ENCODE measurements around the gene NRARP. TPM values are rescaled to one million over a fixed set of nuclear protein-coding genes. Genes with fewer than 3 reads are reported as not detected.
A peak's percentile ranks its signal among the peaks of the same experiment; 100 is the strongest.

The NRARP gene
- total RNA-seq, 4 donors from 2014 or later, result 28.5 to 49.2 (median 41.0) TPM

DNA sequence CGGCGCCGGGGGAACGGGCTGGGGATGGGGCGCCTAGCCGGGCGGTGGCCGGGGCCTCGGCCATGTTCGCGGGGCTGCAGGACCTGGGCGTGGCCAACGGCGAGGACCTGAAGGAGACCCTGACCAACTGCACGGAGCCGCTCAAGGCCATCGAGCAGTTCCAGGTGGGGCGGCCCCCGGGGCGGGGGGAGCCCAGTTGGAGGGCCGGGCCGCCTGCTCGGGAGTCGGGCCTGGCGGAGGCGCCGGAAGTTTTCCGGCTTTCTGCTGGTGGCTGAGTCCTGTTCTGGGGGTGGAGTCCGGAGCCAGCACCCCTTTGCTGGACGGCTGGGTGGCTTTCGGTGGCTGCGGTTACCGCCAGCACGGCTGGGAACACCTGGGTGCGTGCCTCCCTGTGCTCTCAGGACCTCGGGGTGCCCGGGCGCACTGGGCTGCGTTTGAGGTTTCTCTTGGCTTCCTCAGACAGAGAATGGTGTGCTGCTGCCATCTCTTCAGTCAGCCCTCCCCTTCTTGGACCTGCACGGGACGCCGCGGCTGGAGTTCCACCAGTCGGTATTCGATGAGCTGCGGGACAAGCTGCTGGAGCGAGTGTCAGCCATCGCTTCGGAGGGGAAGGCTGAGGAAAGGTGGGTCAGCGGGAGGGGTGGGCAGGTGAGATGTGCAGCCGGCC lies 46.5 kb downstream of the NRARP start:
- intact Hi-C loops (cut with DNase I; ENCODE audit: low total_unique reads), result no loop called here
- WGBS, 2 donors, result 2% methylated on average over 16 to 26 of the region's 51 CpGs
- peak overlapping the region; percentile 83 for H3K4me3 ChIP-seq (ENCODE audit: low read depth, poor library complexity, severe bottlenecking)
- no peak for DNase-seq (ENCODE audit: low spot score in 2 of 2)
- TF ChIP-seq POLR2A (IDR thresholded peaks at IDR 0.05), result no peak
- TF ChIP-seq, protein P1, sequence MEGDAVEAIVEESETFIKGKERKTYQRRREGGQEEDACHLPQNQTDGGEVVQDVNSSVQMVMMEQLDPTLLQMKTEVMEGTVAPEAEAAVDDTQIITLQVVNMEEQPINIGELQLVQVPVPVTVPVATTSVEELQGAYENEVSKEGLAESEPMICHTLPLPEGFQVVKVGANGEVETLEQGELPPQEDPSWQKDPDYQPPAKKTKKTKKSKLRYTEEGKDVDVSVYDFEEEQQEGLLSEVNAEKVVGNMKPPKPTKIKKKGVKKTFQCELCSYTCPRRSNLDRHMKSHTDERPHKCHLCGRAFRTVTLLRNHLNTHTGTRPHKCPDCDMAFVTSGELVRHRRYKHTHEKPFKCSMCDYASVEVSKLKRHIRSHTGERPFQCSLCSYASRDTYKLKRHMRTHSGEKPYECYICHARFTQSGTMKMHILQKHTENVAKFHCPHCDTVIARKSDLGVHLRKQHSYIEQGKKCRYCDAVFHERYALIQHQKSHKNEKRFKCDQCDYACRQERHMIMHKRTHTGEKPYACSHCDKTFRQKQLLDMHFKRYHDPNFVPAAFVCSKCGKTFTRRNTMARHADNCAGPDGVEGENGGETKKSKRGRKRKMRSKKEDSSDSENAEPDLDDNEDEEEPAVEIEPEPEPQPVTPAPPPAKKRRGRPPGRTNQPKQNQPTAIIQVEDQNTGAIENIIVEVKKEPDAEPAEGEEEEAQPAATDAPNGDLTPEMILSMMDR (IDR thresholded peaks at IDR 0.05), result no peak

DNA sequence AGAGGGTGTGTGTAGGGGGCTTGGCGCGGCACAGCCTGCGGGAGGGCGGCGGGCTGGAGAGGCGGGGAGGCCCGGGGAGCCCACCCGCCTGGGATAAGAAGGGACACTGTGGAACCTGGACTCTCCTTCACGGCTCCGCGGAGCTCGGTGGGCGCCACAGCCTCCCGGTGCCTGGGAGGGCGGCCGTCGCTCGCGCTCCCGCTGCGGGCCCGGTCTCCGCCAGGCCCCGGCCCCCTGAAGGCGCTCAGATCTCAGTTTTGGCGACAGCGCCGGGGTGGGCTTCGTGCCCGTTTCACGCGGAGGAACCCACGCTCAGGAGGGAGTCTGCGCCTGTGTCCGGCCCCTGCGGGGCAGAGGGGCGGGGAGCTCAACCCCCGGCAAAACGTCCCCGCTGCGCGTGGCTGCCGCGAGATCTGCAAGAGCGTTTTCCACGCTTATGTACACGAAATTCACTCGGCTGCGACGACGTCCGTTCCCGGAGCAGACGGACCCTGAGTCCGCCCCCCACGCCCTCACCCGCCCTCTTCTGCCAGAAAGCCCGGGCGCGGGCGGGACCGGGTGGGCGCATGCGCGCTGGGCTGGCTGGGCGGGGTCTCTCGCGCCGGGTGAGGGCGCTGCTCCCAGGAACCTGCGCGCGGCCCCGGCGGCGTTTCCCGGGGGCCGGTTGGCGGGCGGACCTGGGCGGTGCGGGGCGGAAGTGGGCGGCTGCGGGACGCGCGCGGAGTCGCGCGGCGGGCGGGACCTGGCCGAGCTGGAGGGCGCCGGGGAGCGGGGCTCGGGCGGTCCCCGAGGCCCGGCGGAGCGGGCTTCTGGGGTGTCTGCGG lies 47.2 kb downstream of the NRARP start, which contains the start of gene NELFB:
TSS of gene NELFB (plus strand) at position 704 of the 824 bp plus-strand sequence.
- TF ChIP-seq, protein P1 (IDR thresholded peaks at IDR 0.05), result no peak
- TF ChIP-seq POLR2A (IDR thresholded peaks at IDR 0.05), result no peak
- intact Hi-C loops (cut with DNase I; ENCODE audit: low total_unique reads), result no loop called here
- WGBS, 2 donors, result 3 to 6% methylated on average over 24 to 40 of the region's 105 CpGs

DNA sequence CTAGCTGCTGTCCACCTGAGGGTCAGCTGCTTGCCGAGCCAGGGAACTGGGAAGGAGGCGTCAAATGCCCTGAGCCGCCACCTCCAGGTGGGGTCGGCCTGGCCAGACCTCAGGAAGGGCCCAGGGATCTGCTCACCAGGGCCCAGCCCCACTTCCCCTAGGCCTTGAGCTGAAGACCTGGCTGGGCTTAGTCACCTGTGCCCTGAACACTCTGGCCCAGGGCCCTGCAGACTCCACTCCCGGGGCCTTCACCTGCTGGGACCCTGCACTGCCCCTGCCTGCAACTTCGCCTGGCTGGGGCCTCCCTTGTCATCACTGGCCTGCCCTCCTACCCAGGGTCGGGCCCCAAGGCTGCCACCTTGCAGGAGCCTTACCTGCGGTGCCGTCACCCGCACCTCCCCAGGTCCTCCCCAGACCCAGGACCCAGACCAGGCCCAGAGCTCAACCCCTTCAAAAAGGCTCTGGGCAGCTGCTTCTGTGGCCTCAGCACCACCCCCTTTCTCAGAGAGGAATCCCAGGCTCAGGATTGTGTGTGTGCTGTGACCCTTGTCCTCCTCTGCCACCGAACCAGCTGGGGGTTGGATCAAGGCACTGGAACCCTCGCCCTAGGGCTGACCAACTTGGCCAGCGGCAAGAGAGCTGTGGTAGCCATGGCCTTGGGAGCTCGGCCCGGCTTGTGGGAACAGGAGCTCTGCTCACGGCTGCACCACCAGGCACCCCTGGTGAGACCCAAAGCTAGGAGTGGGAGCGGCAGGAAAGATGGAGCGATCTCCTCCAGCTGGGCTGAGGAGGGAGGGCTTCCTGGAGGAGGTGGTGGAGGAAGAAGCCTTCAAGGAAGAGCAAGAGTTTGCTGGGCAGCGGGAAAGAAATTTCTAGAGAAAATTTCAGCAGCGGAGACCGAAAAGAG lies 48.1 kb downstream of the NRARP start:
- TF ChIP-seq POLR2A (IDR thresholded peaks at IDR 0.05), result no peak
- TF ChIP-seq, protein P1 (IDR thresholded peaks at IDR 0.05), result no peak
- DNase-seq (ENCODE audit: low spot score in 2 of 2), result no peak
- intact Hi-C loops (cut with DNase I; ENCODE audit: low total_unique reads), result no loop called here
- H3K4me3 ChIP-seq (ENCODE audit: low read depth, poor library complexity, severe bottlenecking), result peak overlapping the region; percentile 83
- whole genome bisulfite sequencing, 2 donors, result 61 to 62% methylated on average over 16 to 17 of the region's 21 CpGs

More for the DNA sequence above, 47.2 kb downstream of the NRARP start, which contains the start of gene NELFB:
- peak; percentile 84 to 97 for DNase-seq (ENCODE audit: low spot score in 2 of 2)
- H3K4me3 ChIP-seq (ENCODE audit: low read depth, poor library complexity, severe bottlenecking), result peak within 1 kb of the TSS; percentile 83

DNA sequence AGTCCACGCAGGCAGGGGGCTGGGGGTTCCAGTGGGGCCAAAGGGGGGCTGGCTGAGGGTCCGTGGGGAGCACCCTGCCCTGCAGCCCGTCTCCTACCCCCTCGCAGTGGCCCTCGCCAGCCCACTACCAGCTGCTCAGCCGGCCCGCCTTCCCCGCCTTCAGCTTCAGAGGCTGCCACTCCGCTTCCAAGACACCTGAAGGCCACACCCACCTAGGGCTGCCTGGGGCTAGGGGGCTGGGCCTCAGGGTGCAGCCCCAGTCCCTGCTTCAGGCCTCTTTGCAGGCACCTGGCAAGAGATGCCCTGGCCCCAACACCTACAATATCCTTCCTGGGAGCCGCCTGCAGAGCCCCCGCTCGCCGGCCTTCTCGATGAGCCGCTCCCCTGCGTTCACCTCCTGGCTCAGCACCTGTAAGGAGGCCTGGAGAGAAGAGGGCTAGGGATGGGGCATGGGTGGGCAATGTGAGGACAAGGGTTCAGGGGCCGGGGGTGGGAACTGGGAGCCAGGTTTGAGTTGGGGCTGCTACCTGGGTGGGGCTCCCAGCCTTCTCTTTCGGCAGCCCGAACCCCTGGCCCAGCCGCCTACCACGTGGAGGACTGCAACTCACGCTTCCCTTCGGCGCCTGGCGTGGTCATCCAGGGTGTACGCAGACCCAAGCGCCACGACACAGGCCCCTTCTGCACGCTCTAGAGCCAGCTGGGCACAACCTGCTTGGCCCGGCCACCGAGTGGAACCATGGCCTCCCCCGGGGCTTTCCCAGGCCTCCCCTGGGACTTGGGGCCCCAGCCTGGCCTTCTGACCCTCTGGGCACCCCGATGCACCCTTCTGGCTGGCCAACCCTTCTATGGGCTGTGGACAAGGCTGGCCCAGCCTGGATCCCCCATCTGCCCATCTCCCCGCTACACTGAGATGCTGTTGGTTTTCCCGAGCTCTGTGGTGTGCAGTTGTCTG lies 49.2 kb downstream of the NRARP start:
- no peak overlapping the region for H3K4me3 ChIP-seq (ENCODE audit: low read depth, poor library complexity, severe bottlenecking)
- DNase-seq (ENCODE audit: low spot score in 2 of 2), result no peak
- whole genome bisulfite sequencing, 2 donors, result 79 to 91% methylated on average over 31 to 32 of the region's 35 CpGs
- intact Hi-C loops (cut with DNase I; ENCODE audit: low total_unique reads), result no loop called here
- TF ChIP-seq, protein P1 (IDR thresholded peaks at IDR 0.05), result no peak
- no peak for TF ChIP-seq POLR2A (IDR thresholded peaks at IDR 0.05)
